ENCODE results near the gene USP15.

GRCh38 chr12:62436164-62436503 lies 175.9 kb downstream of the USP15 start:
- TF ChIP-seq POLR2AphosphoS5 (IDR thresholded peaks at IDR 0.05; ENCODE audit: borderline replicate concordance, low read depth, low read length) = no peak
- no peak for TF ChIP-seq EZH2 (IDR thresholded peaks at IDR 0.05)

All from SK-N-MC (cell line).